ENCODE results near the gene SLC24A3.

Gene SLC24A3

GRCh38 chr20:19241440-19241839, 29.0 kb downstream of the SLC24A3 start:
- no peak for DNase-seq (ENCODE audit: low read depth, low spot score)

- DNase-seq (ENCODE audit: low read depth, low spot score): no peak
Measured at GRCh38 chr20:19244291-19244690, 31.8 kb downstream of the SLC24A3 start.

GRCh38 chr20:19249106-19249879, 36.9 kb downstream of the SLC24A3 start:
- DNase-seq (ENCODE audit: low read depth, low spot score): no peak

- DNase-seq (ENCODE audit: low read depth, low spot score): no peak
Measured at GRCh38 chr20:19250346-19250745, 37.9 kb downstream of the SLC24A3 start.

GRCh38 chr20:19251506-19251905, 39.1 kb downstream of the SLC24A3 start:
- DNase-seq (ENCODE audit: low read depth, low spot score): no peak

- DNase-seq (ENCODE audit: low read depth, low spot score): no peak
Measured at GRCh38 chr20:19251958-19252357, 39.5 kb downstream of the SLC24A3 start.

- DNase-seq (ENCODE audit: low read depth, low spot score): no peak
Measured at GRCh38 chr20:19252451-19253120, 40.1 kb downstream of the SLC24A3 start.

- DNase-seq (ENCODE audit: low read depth, low spot score): no peak
Measured at GRCh38 chr20:19253316-19253715, 40.9 kb downstream of the SLC24A3 start.

GRCh38 chr20:19253916-19254820, 41.7 kb downstream of the SLC24A3 start:
- no peak for DNase-seq (ENCODE audit: low read depth, low spot score)

- no peak for DNase-seq (ENCODE audit: low read depth, low spot score)
Measured at GRCh38 chr20:19254956-19255355, 42.5 kb downstream of the SLC24A3 start.

GRCh38 chr20:19256085-19256484, 43.6 kb downstream of the SLC24A3 start:
- DNase-seq (ENCODE audit: low read depth, low spot score): no peak

GRCh38 chr20:19256906-19257595, 44.6 kb downstream of the SLC24A3 start:
- DNase-seq (ENCODE audit: low read depth, low spot score): no peak

- DNase-seq (ENCODE audit: low read depth, low spot score): no peak
Measured at GRCh38 chr20:19257865-19258264, 45.4 kb downstream of the SLC24A3 start.

GRCh38 chr20:19259141-19259591, 46.7 kb downstream of the SLC24A3 start:
- DNase-seq (ENCODE audit: low read depth, low spot score): no peak

- DNase-seq (ENCODE audit: low read depth, low spot score): no peak
Measured at GRCh38 chr20:19260412-19261090, 48.1 kb downstream of the SLC24A3 start.

GRCh38 chr20:19264191-19264590, 51.7 kb downstream of the SLC24A3 start:
- DNase-seq (ENCODE audit: low read depth, low spot score): no peak

- DNase-seq (ENCODE audit: low read depth, low spot score): no peak
Measured at GRCh38 chr20:19265646-19266374, 53.4 kb downstream of the SLC24A3 start.

GRCh38 chr20:19268426-19268825, 56.0 kb downstream of the SLC24A3 start:
- no peak for DNase-seq (ENCODE audit: low read depth, low spot score)

GRCh38 chr20:19269737-19270340, 57.4 kb downstream of the SLC24A3 start:
- no peak for DNase-seq (ENCODE audit: low read depth, low spot score)

Measured in activated CD4-positive, CD25-positive, alpha-beta regulatory T cell treated with anti-CD3 and anti-CD28 coated beads, Interleukin-2, amount 50 U/mL, for 16 hours (primary cell).